Renal pelvis (tissue), 4 donors: ENCODE results near the gene CD96. TPM values are rescaled to one million over a fixed set of nuclear protein-coding genes. Genes with fewer than 3 reads are reported as not detected.
"Not testable (repeated sequence)": the region's sequence is repeated elsewhere in the genome, so short reads cannot be mapped to it uniquely, and the experiment has no call there.

Experiments used
- DNase-seq: peaks from one replicate; pipeline ENCODE4 v3.0.0-alpha.2; 2013
- polyA plus RNA-seq, 3 donors: library from polyadenylated mRNA; unstranded; fragments of 120-200 nt; gene quantifications; one replicate each; pipeline ENCODE4 v1.2.1, GENCODE V29; 2013; ENCODE audit not compliant: insufficient read length in 3 of 3

CD96 gene
- polyA plus RNA-seq, 3 donors, result 1.4 to 2.3 (median 1.9) TPM

GRCh38 chr3:111548092-111548491 lies 6.1 kb downstream of the CD96 start:
- no peak for DNase-seq

- DNase-seq, result no peak
Observed at GRCh38 chr3:111548756-111549155, 6.8 kb downstream of the CD96 start.

- DNase-seq, result not testable (repeated sequence)
Observed at GRCh38 chr3:111561902-111562301, 19.9 kb downstream of the CD96 start.

GRCh38 chr3:111566844-111567243 lies 24.8 kb downstream of the CD96 start:
- DNase-seq, result no peak

- DNase-seq, result no peak
Observed at GRCh38 chr3:111568355-111568754, 26.4 kb downstream of the CD96 start.

- no peak for DNase-seq
Observed at GRCh38 chr3:111568911-111569310, 26.9 kb downstream of the CD96 start.

GRCh38 chr3:111570404-111571030 lies 28.5 kb downstream of the CD96 start:
- no peak for DNase-seq

GRCh38 chr3:111571282-111571681 lies 29.3 kb downstream of the CD96 start:
- no peak for DNase-seq

- no peak for DNase-seq
Observed at GRCh38 chr3:111571907-111572460, 30.0 kb downstream of the CD96 start.

- DNase-seq, result no peak
Observed at GRCh38 chr3:111577113-111577512, 35.1 kb downstream of the CD96 start.

- DNase-seq, result peak; percentile 16
Observed at GRCh38 chr3:111577798-111578685, 36.0 kb downstream of the CD96 start.

GRCh38 chr3:111578867-111579266 lies 36.9 kb downstream of the CD96 start:
- DNase-seq, result no peak

GRCh38 chr3:111579495-111579894 lies 37.5 kb downstream of the CD96 start:
- DNase-seq, result no peak

GRCh38 chr3:111581403-111582119 lies 39.6 kb downstream of the CD96 start:
- DNase-seq, result no peak

- no peak for DNase-seq
Observed at GRCh38 chr3:111582120-111582474, 40.1 kb downstream of the CD96 start.

- DNase-seq, result no peak
Observed at GRCh38 chr3:111584744-111585143, 42.7 kb downstream of the CD96 start.

GRCh38 chr3:111585217-111585616 lies 43.2 kb downstream of the CD96 start:
- DNase-seq, result peak; percentile 34

GRCh38 chr3:111588527-111588926 lies 46.5 kb downstream of the CD96 start:
- DNase-seq, result no peak

GRCh38 chr3:111589303-111590142 lies 47.5 kb downstream of the CD96 start:
- DNase-seq, result no peak

- DNase-seq, result no peak
Observed at GRCh38 chr3:111590143-111590491, 48.1 kb downstream of the CD96 start.

- no peak for DNase-seq
Observed at GRCh38 chr3:111591555-111591954, 49.6 kb downstream of the CD96 start.

GRCh38 chr3:111592143-111592542 lies 50.1 kb downstream of the CD96 start:
- DNase-seq, result no peak
